Mesothelial cell of epicardium (in vitro differentiated cells): ENCODE results near the gene CUBN. TPM values are rescaled to one million over a fixed set of nuclear protein-coding genes. Genes with fewer than 3 reads are reported as not detected.

Experiments
- DNase-seq, 2 experiments: peaks; one replicate each; pipeline ENCODE4 v3.0.0; 2021; ENCODE audit warnings: low spot score in 2 of 2; ENCODE audit not compliant: unreplicated experiment in 2 of 2
- H3K27ac Mint-ChIP-seq: 2 replicates; pipeline ENCODE4 v1.8.0; 2021; ENCODE audit warnings: mixed read lengths
- H3K27me3 Mint-ChIP-seq: 2 replicates; pipeline ENCODE4 v1.8.0; 2021; ENCODE audit warnings: low read depth, mixed read lengths
- H3K36me3 Mint-ChIP-seq: 2 replicates; pipeline ENCODE4 v1.8.0; 2021; ENCODE audit warnings: mixed read lengths
- H3K4me1 Mint-ChIP-seq: 2 replicates; pipeline ENCODE4 v1.8.0; 2021; ENCODE audit warnings: mixed read lengths
- H3K4me3 Mint-ChIP-seq: 2 replicates; pipeline ENCODE4 v1.8.0; 2021; ENCODE audit warnings: mild to moderate bottlenecking, moderate library complexity, mixed read lengths
- H3K9me3 Mint-ChIP-seq: 2 replicates; pipeline ENCODE4 v1.8.0; 2021; ENCODE audit warnings: mixed read lengths
- total RNA-seq: library from RNA; stranded (reverse); gene quantifications from 3 replicates; pipeline ENCODE4 v1.2.1, GENCODE V29; 2021
- TF ChIP-seq, protein P1 (sequence below): fragments of 200-600 bp; sonication (generic); IDR thresholded peaks from one replicate; pipeline ENCODE4 v1.5.0; 2021; ENCODE audit warnings: antibody characterized with exemption; ENCODE audit not compliant: unreplicated experiment

CUBN gene
- total RNA-seq, 1 donor from 2014 or later, result 1.5 TPM

DNA sequence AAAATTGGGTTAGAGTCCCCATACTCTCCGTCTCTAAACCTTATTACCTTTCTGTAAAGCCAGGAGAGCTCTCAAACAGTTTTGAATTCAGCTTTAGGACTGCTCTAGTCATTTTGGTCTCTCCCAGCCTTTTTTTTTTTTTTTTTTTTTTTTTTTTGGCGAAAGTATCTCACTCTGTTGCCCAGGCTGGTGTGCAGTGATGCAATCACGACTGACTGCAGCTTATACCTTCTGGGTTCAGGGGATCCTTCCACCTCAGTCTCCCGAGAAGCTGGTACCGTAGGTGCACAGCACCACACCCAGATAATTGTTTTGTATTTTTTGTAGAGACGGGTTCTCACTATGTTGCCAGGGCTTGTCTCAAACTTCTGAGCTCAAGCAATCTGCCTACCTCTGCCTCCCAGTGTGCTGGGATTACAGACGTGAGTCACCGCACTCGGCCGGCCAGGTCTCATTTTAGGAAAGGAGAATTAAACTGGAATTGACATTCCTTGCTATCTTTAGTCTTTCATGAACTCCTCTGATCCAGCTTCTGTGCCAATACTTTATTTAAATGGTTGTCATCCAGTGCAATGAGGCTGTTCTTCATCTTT lies 281.0 kb downstream of the CUBN start:
- TF ChIP-seq, protein P1, sequence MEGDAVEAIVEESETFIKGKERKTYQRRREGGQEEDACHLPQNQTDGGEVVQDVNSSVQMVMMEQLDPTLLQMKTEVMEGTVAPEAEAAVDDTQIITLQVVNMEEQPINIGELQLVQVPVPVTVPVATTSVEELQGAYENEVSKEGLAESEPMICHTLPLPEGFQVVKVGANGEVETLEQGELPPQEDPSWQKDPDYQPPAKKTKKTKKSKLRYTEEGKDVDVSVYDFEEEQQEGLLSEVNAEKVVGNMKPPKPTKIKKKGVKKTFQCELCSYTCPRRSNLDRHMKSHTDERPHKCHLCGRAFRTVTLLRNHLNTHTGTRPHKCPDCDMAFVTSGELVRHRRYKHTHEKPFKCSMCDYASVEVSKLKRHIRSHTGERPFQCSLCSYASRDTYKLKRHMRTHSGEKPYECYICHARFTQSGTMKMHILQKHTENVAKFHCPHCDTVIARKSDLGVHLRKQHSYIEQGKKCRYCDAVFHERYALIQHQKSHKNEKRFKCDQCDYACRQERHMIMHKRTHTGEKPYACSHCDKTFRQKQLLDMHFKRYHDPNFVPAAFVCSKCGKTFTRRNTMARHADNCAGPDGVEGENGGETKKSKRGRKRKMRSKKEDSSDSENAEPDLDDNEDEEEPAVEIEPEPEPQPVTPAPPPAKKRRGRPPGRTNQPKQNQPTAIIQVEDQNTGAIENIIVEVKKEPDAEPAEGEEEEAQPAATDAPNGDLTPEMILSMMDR, result no peak
- H3K9me3 Mint-ChIP-seq, result no peaks in the 10 kb centered on the region
- peaks cover 27% of the 10 kb centered on the region for H3K4me1 Mint-ChIP-seq
- DNase-seq, result no peak
- H3K27me3 Mint-ChIP-seq, result no peaks in the 10 kb centered on the region
- H3K4me3 Mint-ChIP-seq, result no peak overlapping the region
- no peaks in the 10 kb centered on the region for H3K36me3 Mint-ChIP-seq
- H3K27ac Mint-ChIP-seq, result no peak overlapping the region

DNA sequence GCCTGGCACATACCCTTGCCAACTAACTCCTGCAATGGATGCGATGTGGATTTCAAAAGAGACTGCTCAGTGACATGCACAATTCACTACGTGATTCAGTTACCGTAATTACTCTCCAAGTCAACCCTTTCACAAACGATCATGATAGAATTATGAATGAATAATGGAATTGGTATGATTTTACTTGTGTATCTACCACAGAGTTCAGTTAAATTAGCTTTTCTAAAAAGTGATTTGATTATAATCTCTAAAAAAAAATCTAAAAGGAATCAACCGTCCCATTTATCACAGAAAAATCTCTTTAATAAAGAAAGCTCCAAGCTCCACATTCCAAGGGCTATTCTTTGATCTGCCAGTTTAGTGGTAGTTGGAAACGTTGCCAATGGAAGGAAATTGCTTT lies 282.0 kb downstream of the CUBN start:
- H3K36me3 Mint-ChIP-seq, result no peaks in the 10 kb centered on the region
- TF ChIP-seq, protein P1, result no peak
- no peaks in the 10 kb centered on the region for H3K27me3 Mint-ChIP-seq
- peaks cover 25% of the 10 kb centered on the region for H3K4me1 Mint-ChIP-seq
- no peaks in the 10 kb centered on the region for H3K9me3 Mint-ChIP-seq
- no peak for DNase-seq
- H3K27ac Mint-ChIP-seq, result no peak overlapping the region
- H3K4me3 Mint-ChIP-seq, result no peak overlapping the region

DNA sequence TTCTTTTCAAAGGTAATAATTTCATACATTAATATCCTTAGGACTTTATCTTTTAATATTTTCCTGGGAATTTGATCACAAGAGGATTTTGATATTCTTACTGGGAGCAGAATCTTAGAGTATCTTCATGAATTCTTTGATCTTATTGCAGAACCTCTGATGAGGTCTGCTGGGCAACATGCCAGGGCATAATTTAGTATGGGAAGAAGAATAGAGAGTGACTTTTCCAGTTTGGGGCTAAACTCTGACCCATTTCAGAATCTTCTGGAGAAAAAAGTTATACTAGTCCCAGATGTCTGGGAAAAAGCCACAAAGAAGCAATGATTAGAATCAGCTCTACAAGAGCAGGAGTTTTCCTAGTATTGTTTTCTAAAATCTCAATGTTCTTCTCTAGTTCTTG lies 284.4 kb downstream of the CUBN start:
- TF ChIP-seq, protein P1, result no peak
- Mint-ChIP-seq H3K36me3 (no peaks in the 10 kb centered on the region), H3K4me3 (no peak overlapping the region), H3K27me3 (no peaks in the 10 kb centered on the region), H3K27ac (peak overlapping the region; percentile 44), H3K9me3 (no peaks in the 10 kb centered on the region), H3K4me1 (peaks cover 25% of the 10 kb centered on the region)
- DNase-seq, result no peak

DNA sequence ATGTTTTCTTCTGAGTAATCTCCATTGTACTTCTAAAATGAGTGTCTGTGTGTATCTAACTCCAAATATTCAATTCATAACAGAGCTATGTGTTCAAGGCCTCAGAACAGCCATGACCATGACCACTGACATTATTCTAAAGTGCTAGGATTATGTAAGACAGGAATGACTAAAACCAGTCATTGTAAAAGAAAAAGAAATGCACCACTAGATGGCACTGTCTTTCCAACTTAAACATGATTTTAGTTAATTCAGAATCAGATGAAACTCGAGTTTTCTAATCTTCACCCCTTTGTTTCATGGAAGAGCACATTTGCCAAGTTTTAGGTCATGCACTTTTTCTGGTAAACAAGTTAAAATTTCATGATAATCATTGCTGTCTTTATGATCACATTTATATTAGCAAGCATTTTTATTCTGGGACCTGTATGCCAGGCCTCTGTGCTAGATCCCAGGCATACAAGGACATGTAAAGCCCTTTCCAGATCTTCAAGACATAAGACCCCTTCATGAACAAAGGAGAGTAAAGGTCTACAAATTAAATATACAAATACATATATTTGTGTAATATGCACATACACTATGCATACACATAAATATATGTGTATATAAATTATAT lies 286.2 kb downstream of the CUBN start:
- TF ChIP-seq, protein P1, result peak; percentile 83
- no peaks in the 10 kb centered on the region for H3K27me3 Mint-ChIP-seq

DNA sequence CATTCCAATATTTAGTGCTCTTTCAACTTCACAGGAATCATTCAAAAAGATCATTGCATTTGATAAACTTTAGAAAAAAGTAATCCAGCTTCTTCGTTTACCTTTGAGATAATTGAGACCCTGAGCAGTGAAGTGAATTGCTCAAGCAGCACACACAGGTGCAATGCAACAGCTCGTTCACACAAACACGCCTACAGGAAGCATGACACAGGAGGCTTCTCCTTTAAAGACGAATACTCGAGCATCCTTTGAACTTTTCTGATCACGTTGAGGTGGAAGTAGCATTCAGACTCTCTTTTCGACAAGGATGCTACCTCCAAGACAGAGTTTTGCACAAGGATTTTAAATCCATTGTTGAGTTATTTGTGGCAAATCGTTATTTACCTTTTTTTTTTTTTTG lies 294.4 kb downstream of the CUBN start:
- no peaks in the 10 kb centered on the region for H3K4me1 Mint-ChIP-seq
- no peak for DNase-seq
- no peak overlapping the region for H3K27ac Mint-ChIP-seq
- H3K9me3 Mint-ChIP-seq, result no peaks in the 10 kb centered on the region
- TF ChIP-seq, protein P1, result no peak
- no peak overlapping the region for H3K4me3 Mint-ChIP-seq
- H3K36me3 Mint-ChIP-seq, result no peaks in the 10 kb centered on the region
- H3K27me3 Mint-ChIP-seq, result no peaks in the 10 kb centered on the region

More for the DNA sequence above, 286.2 kb downstream of the CUBN start:
- DNase-seq, result no peak
- no peaks in the 10 kb centered on the region for H3K36me3 Mint-ChIP-seq
- no peaks in the 10 kb centered on the region for H3K9me3 Mint-ChIP-seq
- H3K27ac Mint-ChIP-seq, result no peak overlapping the region
- H3K4me1 Mint-ChIP-seq, result peaks cover 18% of the 10 kb centered on the region
- no peak overlapping the region for H3K4me3 Mint-ChIP-seq
